Epithelial cell of esophagus (primary cell): ENCODE measurements around the gene A1CF.
A peak's percentile ranks its signal among the peaks of the same experiment; 100 is the strongest.
"Not testable (repeated sequence)": the region's sequence is repeated elsewhere in the genome, so short reads cannot be mapped to it uniquely, and the experiment has no call there.

ENCODE experiments used
- DNase-seq: peaks from one replicate; pipeline ENCODE4 v3.0.0; 2010; ENCODE audit warnings: low read depth
- H3K4me3 ChIP-seq: 2 replicates; pipeline ENCODE4 v1.5.1; 2011; ENCODE audit warnings: mild to moderate bottlenecking, low read length, control low read depth
- CTCF ChIP-seq: IDR thresholded peaks from 2 replicates; pipeline ENCODE4 v1.5.1; 2011; ENCODE audit warnings: low read depth, mild to moderate bottlenecking, low read length, control low read depth, inconsistent platforms; ENCODE audit not compliant: insufficient read depth; ENCODE audit errors: missing control alignments

A1CF gene

GRCh38 chr10:50918529-50918928 lies 33.1 kb upstream of the A1CF start:
- TF ChIP-seq CTCF, result no peak
- DNase-seq, result no peak
- no peak overlapping the region for H3K4me3 ChIP-seq

- DNase-seq, result peak; percentile 70
- no peak for TF ChIP-seq CTCF
- no peak overlapping the region for H3K4me3 ChIP-seq
These were observed 32.1 kb upstream of the A1CF start for GRCh38 chr10:50917486-50917885.

GRCh38 chr10:50909334-50910014 lies 24.0 kb upstream of the A1CF start:
- no peak for DNase-seq
- H3K4me3 ChIP-seq, result no peak overlapping the region
- no peak for TF ChIP-seq CTCF

GRCh38 chr10:50908366-50908765 lies 22.9 kb upstream of the A1CF start:
- no peak for DNase-seq
- no peak overlapping the region for H3K4me3 ChIP-seq
- TF ChIP-seq CTCF, result no peak

GRCh38 chr10:50905797-50906196 lies 20.4 kb upstream of the A1CF start:
- H3K4me3 ChIP-seq, DNase-seq: not testable (repeated sequence)

GRCh38 chr10:50896721-50897120 lies 11.3 kb upstream of the A1CF start:
- TF ChIP-seq CTCF, result no peak
- no peak overlapping the region for H3K4me3 ChIP-seq
- DNase-seq, result no peak

- TF ChIP-seq CTCF, result no peak
- no peak overlapping the region for H3K4me3 ChIP-seq
- DNase-seq, result no peak
These were observed 8.9 kb upstream of the A1CF start for GRCh38 chr10:50894312-50894711.

GRCh38 chr10:50892467-50892866 lies 7.0 kb upstream of the A1CF start:
- H3K4me3 ChIP-seq, result no peak overlapping the region
- no peak for TF ChIP-seq CTCF
- DNase-seq, result no peak
